SU-DHL-6 (cell line): ENCODE data around the gene SMAD7.

Experiments used
- H2AFZ ChIP-seq: fragments of 200-600 bp; sonication (generic); 2 replicates; pipeline ENCODE4 v1.6.1; 2014; ENCODE audit warnings: low read depth, mild to moderate bottlenecking, moderate library complexity, mixed read lengths, antibody characterized with exemption, low read length; ENCODE audit not compliant: severe bottlenecking
- H3F3A ChIP-seq: fragments of 200-600 bp; shearing (Covaris generic); 2 replicates; pipeline ENCODE4 v1.6.0; 2016; ENCODE audit warnings: antibody characterized with exemption, mild to moderate bottlenecking; ENCODE audit not compliant: insufficient read depth
- H3K27ac ChIP-seq: fragments of 200-600 bp; sonication (generic); 2 replicates; pipeline ENCODE4 v1.5.1; 2016; ENCODE audit warnings: low read depth, mild to moderate bottlenecking, low read length, moderate library complexity, mixed read lengths
- H3K27me3 ChIP-seq: fragments of 200-600 bp; sonication (generic), shearing (Covaris generic); 2 replicates; pipeline ENCODE4 v1.6.0; 2014; ENCODE audit warnings: mild to moderate bottlenecking, low read length
- H3K36me3 ChIP-seq: fragments of 200-600 bp; sonication (generic); 2 replicates; pipeline ENCODE4 v1.6.1; 2014; ENCODE audit warnings: mild to moderate bottlenecking, low read length, mixed read lengths
- H3K4me2 ChIP-seq: fragments of 300-600, 200-600 bp; shearing (Covaris generic), sonication (generic); 2 replicates; pipeline ENCODE4 v1.6.0; 2014; ENCODE audit warnings: low read length, low read depth, mild to moderate bottlenecking; ENCODE audit not compliant: poor library complexity, severe bottlenecking
- H3K4me3 ChIP-seq: fragments of 200-600 bp; sonication (generic); 2 replicates; pipeline ENCODE4 v1.5.1; 2014; ENCODE audit warnings: antibody characterized with exemption, low read length, mild to moderate bottlenecking, mixed read lengths; ENCODE audit not compliant: insufficient read depth, poor library complexity, severe bottlenecking
- H3K79me2 ChIP-seq: fragments of 200-600 bp; sonication (generic); 2 replicates; pipeline ENCODE4 v1.6.1; 2014; ENCODE audit warnings: mild to moderate bottlenecking, low read length, moderate library complexity; ENCODE audit not compliant: insufficient read depth
- H3K9ac ChIP-seq: fragments of 200-600 bp; sonication (generic); 2 replicates; pipeline ENCODE4 v1.7.0; 2014; ENCODE audit warnings: mild to moderate bottlenecking, low read length
- H3K9me2 ChIP-seq: fragments of 200-600 bp; sonication (generic); replicated peaks from 2 replicates; pipeline ENCODE4 v1.6.1; 2014; ENCODE audit warnings: low read length; ENCODE audit not compliant: insufficient read depth
- H3K9me3 ChIP-seq: fragments of 200-600 bp; sonication (generic); 2 replicates; pipeline ENCODE4 v1.6.1; 2014; ENCODE audit warnings: low read length, mixed read lengths; ENCODE audit not compliant: insufficient read depth
- H4K20me1 ChIP-seq: fragments of 200-600 bp; sonication (generic); 2 replicates; pipeline ENCODE4 v1.6.1; 2014; ENCODE audit warnings: low read depth, mild to moderate bottlenecking, antibody characterized with exemption, low read length, moderate library complexity, mixed read lengths
- EZH2phosphoT487 ChIP-seq: fragments of 200-600 bp; sonication (generic), shearing (Covaris generic); conservative IDR thresholded peaks from 2 replicates; pipeline ENCODE4 v1.6.1; 2018; ENCODE audit warnings: mild to moderate bottlenecking, antibody characterized with exemption, low read length, moderate library complexity, mixed read lengths
- TF ChIP-seq, protein P1 (sequence below): fragments of 200-600 bp; sonication (generic); IDR thresholded peaks from one replicate; pipeline ENCODE4 v1.5.1; 2017; ENCODE audit warnings: antibody characterized with exemption, mild to moderate bottlenecking, low read length, moderate library complexity; ENCODE audit not compliant: insufficient read depth, poor library complexity, severe bottlenecking

The SMAD7 gene

DNA sequence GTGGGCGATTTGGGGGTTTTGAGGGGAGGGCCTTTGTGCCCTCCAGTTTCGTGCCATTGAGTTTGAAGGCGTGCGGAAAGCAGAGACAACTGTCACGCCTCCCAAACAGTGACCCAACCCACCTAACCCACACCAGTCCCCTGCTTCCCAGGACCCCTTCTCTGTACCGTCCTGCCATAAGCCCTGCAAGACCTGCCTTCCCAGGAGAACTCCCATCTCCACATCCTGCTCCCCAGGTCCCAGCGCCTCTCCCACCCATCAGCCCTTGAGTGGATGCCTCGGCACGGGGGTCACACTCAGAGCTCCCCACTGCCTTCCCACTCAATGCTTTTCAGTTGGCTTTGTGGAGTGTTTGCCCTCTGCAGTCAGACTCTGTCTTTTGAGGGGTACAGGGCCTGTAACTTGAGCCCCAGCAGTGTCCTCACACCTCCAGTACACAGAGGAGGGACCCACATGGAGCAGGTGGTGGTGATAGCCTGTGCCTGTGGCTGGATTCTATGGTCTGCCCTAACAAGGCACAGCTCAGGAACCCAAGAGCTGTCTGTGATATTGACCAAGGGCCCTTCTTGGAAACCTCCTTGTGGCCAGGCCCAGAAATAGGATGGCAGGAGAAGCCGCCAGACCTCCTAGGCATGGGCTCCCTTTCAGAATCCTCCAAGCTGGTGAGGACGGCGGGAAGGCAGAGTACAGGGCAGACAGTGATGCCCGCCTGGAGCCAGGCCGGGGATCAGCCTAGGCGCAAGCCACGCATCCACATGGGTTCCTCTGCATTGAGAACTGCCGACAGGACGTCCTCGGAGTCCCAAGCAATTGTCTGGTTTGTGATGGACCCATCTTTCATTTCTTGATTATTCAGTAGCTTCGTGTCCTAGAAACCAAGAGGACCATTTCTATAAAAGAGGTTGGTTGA lies 44.4 kb upstream of the SMAD7 start:
- Histone ChIP-seq H3F3A (no peaks in the 10 kb centered on the region), H3K36me3 (no peaks in the 10 kb centered on the region), H3K9ac (no peak overlapping the region), H2AFZ (no peak overlapping the region), H3K4me2 (no peak overlapping the region), H3K79me2 (no peaks in the 10 kb centered on the region), H3K4me3 (no peak overlapping the region), H3K27me3 (no peaks in the 10 kb centered on the region), H4K20me1 (no peaks in the 10 kb centered on the region), H3K27ac (no peak overlapping the region), H3K9me3 (no peaks in the 10 kb centered on the region), H3K9me2 (no peaks in the 10 kb centered on the region)
- TF ChIP-seq, protein P1, sequence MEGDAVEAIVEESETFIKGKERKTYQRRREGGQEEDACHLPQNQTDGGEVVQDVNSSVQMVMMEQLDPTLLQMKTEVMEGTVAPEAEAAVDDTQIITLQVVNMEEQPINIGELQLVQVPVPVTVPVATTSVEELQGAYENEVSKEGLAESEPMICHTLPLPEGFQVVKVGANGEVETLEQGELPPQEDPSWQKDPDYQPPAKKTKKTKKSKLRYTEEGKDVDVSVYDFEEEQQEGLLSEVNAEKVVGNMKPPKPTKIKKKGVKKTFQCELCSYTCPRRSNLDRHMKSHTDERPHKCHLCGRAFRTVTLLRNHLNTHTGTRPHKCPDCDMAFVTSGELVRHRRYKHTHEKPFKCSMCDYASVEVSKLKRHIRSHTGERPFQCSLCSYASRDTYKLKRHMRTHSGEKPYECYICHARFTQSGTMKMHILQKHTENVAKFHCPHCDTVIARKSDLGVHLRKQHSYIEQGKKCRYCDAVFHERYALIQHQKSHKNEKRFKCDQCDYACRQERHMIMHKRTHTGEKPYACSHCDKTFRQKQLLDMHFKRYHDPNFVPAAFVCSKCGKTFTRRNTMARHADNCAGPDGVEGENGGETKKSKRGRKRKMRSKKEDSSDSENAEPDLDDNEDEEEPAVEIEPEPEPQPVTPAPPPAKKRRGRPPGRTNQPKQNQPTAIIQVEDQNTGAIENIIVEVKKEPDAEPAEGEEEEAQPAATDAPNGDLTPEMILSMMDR, result no peak
- TF ChIP-seq EZH2phosphoT487, result no peak

DNA sequence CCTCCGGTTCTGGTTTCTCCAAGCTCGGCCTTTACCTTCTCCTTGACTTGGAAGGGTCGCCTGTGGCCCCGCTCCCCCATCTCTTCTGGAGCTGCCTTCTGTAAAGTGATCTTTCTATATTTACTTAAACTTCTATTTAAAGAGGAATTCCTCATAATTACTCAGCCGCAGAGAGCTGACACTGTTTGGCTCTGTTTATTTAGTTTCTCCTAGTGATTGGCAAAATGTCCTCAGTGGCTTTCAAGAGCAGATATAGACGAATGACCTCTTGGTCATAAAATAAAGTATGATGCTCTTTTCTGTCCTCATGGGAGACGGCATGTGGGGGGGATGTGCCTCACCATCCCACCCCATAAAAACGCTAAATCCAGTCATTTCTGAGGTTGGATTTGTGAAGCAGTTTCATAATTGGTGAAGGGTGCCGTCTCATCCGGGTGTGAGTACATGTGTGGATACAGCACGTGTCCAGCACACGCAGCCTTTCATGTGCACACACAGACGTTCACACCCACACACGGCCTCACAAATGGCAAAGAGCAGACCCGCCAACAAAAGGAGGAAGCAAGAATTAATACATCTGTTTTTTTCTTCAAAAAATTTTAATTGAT lies 43.4 kb upstream of the SMAD7 start:
- no peak for TF ChIP-seq EZH2phosphoT487
- TF ChIP-seq, protein P1, result no peak
- H2AFZ ChIP-seq, result no peak overlapping the region
- no peaks in the 10 kb centered on the region for H4K20me1 ChIP-seq
- H3K79me2 ChIP-seq, result no peaks in the 10 kb centered on the region
- H3K9ac ChIP-seq, result no peak overlapping the region
- no peak overlapping the region for H3K4me3 ChIP-seq
- no peaks in the 10 kb centered on the region for H3F3A ChIP-seq
- no peaks in the 10 kb centered on the region for H3K9me3 ChIP-seq
- no peak overlapping the region for H3K4me2 ChIP-seq
- H3K27ac ChIP-seq, result no peak overlapping the region
- no peaks in the 10 kb centered on the region for H3K36me3 ChIP-seq
- no peaks in the 10 kb centered on the region for H3K27me3 ChIP-seq
- H3K9me2 ChIP-seq, result no peaks in the 10 kb centered on the region

DNA sequence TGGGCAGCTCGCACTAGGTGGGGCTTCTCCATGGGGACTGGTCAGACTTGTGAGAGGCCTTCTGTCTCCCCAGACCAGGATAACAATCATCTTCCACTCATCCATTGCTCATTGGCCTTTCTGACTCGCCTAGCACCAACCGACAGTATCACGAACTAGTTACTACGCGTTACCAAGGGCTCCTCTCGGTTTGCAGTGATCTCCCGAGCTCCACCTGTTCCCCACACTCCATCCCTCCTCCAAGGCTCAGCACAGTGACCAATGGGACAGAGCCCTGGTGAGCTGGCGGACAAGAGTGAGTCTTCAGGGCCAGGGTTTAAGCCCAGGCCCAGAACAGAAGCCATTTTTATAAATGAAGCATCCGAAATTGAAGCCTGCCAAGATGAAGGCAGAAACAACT lies 42.8 kb upstream of the SMAD7 start:
- no peaks in the 10 kb centered on the region for H3K9me3 ChIP-seq
- no peak overlapping the region for H3K4me2 ChIP-seq

More for the DNA sequence above, 42.8 kb upstream of the SMAD7 start:
- no peaks in the 10 kb centered on the region for H3K27me3 ChIP-seq
- H3K79me2 ChIP-seq, result no peaks in the 10 kb centered on the region
- no peaks in the 10 kb centered on the region for H3K36me3 ChIP-seq
- TF ChIP-seq, protein P1, result no peak
- TF ChIP-seq EZH2phosphoT487, result no peak
- no peaks in the 10 kb centered on the region for H3K9me2 ChIP-seq
- no peaks in the 10 kb centered on the region for H4K20me1 ChIP-seq
- H2AFZ ChIP-seq, result no peak overlapping the region
- H3K27ac ChIP-seq, result no peak overlapping the region
- H3K9ac ChIP-seq, result no peak overlapping the region
- no peak overlapping the region for H3K4me3 ChIP-seq
- no peaks in the 10 kb centered on the region for H3F3A ChIP-seq
